OCI-LY3 (cell line): ENCODE results near the gene ARHGEF35.
"Not testable (repeated sequence)": the region's sequence is repeated elsewhere in the genome, so short reads cannot be mapped to it uniquely, and the experiment has no call there.

Experiments used
- CTCF ChIP-seq: fragments of 200-600, 300-600 bp; sonication (generic); IDR thresholded peaks from 2 replicates; pipeline ENCODE4 v1.5.1; 2014; ENCODE audit warnings: antibody characterized with exemption, low read length, low read depth
- EZH2phosphoT487 ChIP-seq: fragments of 200-600 bp; shearing (Covaris generic); IDR thresholded peaks from 2 replicates; pipeline ENCODE4 v1.6.1; 2018; ENCODE audit warnings: antibody characterized with exemption, mixed run types, low read depth

DNA sequence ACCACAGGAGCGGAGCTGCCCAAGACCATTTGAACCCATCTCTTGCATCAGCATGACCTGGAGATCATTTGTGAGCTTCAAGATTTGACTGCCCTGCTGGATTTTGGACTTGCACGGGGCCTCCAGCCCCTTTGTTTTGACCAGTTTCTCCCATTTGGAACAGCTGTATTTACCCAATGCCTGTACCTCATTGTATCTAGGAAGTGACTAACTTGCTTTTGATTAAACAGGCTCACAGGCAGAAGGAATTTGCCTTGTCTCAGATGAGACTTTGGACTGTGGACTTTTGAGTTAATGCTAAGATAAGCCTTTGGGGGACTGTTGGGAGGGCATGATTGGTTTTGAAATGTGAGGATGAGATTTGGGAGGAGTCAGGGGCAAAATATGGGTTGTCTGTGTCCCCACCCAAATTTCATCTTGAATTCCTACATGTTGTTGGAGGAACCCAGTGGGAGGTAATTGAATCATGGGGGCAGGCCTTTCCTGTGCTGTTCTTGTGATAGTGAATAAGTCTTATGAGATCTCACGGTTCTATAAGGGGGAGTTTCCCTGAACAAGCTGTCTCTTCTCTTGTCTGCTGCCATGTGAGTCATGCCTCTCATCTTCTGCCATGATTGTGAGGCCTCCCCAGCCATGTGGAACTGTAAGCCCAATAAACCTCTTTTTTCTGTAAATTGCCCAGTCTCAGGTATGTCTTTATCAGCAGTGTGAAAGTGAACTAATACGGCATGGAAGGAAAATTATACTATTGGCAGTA is 23.9 kb downstream of the ARHGEF35 start:
- not testable (repeated sequence) for TF ChIP-seq CTCF, EZH2phosphoT487
